ENCODE data around the gene LRP2. TPM values are rescaled to one million over a fixed set of nuclear protein-coding genes. Genes with fewer than 3 reads are reported as not detected.

Gene LRP2
- total RNA-seq, 1 donor from 2014 or later: 29.4 TPM

GRCh38 chr2:169131587-169132512, 230.5 kb downstream of the LRP2 start:
- TF ChIP-seq CTCF (conservative IDR thresholded peaks at IDR 0.05): peak; percentile 84
- no peaks in the 10 kb centered on the region for H3K36me3 Mint-ChIP-seq (ENCODE audit: low read depth)
- no peak overlapping the region for H3K27ac Mint-ChIP-seq (ENCODE audit: unreplicated experiment)
- H3K27me3 Mint-ChIP-seq (ENCODE audit: low read depth): no peaks in the 10 kb centered on the region
- no peaks in the 10 kb centered on the region for H3K4me1 Mint-ChIP-seq
- no peak overlapping the region for H3K4me3 Mint-ChIP-seq
- no peaks in the 10 kb centered on the region for H3K9me3 Mint-ChIP-seq
- no peak for DNase-seq (ENCODE audit: low read depth, low spot score)

DNA sequence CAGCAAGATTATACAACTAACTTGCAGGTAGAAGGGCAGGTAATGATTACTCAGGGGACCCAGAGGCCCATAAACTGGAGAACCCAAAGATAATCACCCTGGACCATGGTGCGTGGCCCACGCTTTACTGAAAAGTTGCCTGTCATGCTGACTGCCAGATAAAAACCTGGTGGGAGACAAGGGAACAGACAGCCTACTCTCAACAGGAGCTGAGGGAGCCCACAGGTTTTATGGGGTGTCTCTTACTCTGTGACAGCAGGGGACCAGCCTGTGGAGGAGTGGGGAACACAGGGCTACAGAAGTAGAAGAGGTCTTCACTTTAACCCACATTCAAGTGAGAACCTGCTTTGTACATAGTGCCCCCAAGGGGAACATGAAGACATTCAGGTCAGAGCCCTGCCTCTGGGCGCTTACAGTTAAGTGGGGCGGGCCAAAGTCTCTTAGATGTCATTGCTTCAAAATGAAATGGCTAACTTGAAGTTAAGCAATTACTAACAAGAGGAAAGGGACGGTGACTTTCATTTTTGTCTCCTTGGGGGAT, 232.6 kb downstream of the LRP2 start:
- H3K4me3 Mint-ChIP-seq: no peak overlapping the region
- TF ChIP-seq CTCF (conservative IDR thresholded peaks at IDR 0.05): no peak
- H3K36me3 Mint-ChIP-seq (ENCODE audit: low read depth): peaks cover 4% of the 10 kb centered on the region
- H3K4me1 Mint-ChIP-seq: no peaks in the 10 kb centered on the region
- no peaks in the 10 kb centered on the region for H3K9me3 Mint-ChIP-seq
- DNase-seq (ENCODE audit: low read depth, low spot score): no peak
- no peaks in the 10 kb centered on the region for H3K27me3 Mint-ChIP-seq (ENCODE audit: low read depth)
- no peak overlapping the region for H3K27ac Mint-ChIP-seq (ENCODE audit: unreplicated experiment)

DNA sequence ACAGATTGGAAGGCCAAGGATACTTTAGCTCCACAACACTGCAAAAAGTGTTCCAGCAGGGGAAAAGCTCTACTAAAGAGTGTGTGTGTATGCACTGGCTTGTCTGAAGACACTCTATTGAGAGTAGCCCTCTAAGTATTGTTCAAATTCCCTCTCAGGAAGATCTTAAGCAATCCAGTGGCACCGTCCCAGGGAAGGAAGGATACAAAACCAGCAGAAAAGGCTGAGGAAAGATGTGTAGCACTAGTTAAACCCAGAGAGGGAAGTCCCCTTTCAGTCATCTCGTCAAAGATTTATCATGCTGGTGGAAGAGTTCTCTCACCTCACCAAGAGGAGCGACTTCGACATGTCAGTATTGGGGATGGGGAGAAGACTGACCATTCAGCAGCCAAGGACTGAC, 242.5 kb downstream of the LRP2 start:
- TF ChIP-seq CTCF (conservative IDR thresholded peaks at IDR 0.05): no peak
- DNase-seq (ENCODE audit: low read depth, low spot score): no peak
- no peak overlapping the region for H3K27ac Mint-ChIP-seq (ENCODE audit: unreplicated experiment)
- H3K27me3 Mint-ChIP-seq (ENCODE audit: low read depth): no peaks in the 10 kb centered on the region
- no peaks in the 10 kb centered on the region for H3K4me1 Mint-ChIP-seq
- peaks cover 3% of the 10 kb centered on the region for H3K9me3 Mint-ChIP-seq
- H3K4me3 Mint-ChIP-seq: no peak overlapping the region
- H3K36me3 Mint-ChIP-seq (ENCODE audit: low read depth): peaks cover 8% of the 10 kb centered on the region

DNA sequence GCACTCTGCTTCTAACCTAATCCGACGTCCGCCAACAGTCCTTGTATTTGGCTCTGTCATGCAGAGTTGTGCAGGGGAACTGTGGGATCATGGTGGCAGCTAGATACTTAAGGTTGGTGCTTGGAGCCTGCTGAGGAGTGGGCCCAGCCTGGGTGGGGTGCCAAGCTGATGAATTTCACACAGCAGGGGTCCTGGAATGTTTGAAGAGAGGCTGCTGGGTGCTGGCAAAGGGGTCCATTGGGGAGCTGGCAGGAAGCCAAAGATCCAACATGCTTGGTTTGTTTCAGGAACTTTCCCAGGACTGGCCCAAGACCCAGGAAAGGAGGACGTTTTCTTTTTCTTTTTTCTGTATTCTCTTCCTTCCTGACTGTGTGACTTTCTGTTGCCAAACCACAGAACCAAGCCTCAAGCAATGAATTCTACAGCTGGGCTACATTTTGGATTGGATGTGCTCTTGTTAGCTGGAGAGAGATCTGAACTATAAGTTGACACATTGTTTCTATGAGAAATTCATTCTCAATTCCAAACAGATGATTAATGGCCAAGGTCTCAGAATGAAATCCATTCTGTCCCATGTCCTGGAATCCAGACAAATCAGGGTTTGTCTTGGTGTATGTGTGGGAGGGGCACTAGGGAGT, 243.1 kb downstream of the LRP2 start:
- Mint-ChIP-seq H3K36me3 (ENCODE audit: low read depth) (peaks cover 5% of the 10 kb centered on the region), H3K9me3 (peaks cover 3% of the 10 kb centered on the region), H3K27me3 (ENCODE audit: low read depth) (no peaks in the 10 kb centered on the region), H3K4me1 (no peaks in the 10 kb centered on the region), H3K4me3 (no peak overlapping the region), H3K27ac (ENCODE audit: unreplicated experiment) (no peak overlapping the region)
- DNase-seq (ENCODE audit: low read depth, low spot score): no peak
- no peak for TF ChIP-seq CTCF (conservative IDR thresholded peaks at IDR 0.05)

DNA sequence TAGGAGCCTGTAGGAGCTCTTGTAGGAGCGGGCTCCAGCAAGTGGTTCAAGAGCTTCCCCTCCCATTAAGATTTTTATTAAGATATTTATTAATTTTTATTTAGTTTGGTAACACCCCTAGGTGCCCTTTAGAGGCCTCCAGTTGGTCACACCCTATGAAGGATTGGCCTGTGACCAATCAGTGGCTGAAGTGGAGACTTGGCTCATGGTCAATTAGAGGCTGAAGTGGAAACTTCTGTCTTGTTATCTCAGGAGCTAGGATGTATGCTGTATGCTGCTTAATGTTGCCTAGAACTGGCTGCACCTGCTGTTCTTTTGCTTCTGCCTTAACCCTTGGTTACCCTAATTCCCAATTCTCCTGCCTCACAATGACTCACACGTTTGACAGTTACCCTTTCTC, 244.3 kb downstream of the LRP2 start:
- no peak overlapping the region for H3K27ac Mint-ChIP-seq (ENCODE audit: unreplicated experiment)
- H3K27me3 Mint-ChIP-seq (ENCODE audit: low read depth): no peaks in the 10 kb centered on the region
- no peaks in the 10 kb centered on the region for H3K4me1 Mint-ChIP-seq
- DNase-seq (ENCODE audit: low read depth, low spot score): no peak
- H3K36me3 Mint-ChIP-seq (ENCODE audit: low read depth): peaks cover 5% of the 10 kb centered on the region
- peaks cover 3% of the 10 kb centered on the region for H3K9me3 Mint-ChIP-seq
- no peak overlapping the region for H3K4me3 Mint-ChIP-seq
- TF ChIP-seq CTCF (conservative IDR thresholded peaks at IDR 0.05): no peak
